Mesothelial cell of epicardium (in vitro differentiated cells): ENCODE data around the gene COL23A1. TPM values are rescaled to one million over a fixed set of nuclear protein-coding genes. Genes with fewer than 3 reads are reported as not detected.

Experiments
- DNase-seq, 2 experiments: peaks; one replicate each; pipeline ENCODE4 v3.0.0; 2021; ENCODE audit warnings: low spot score in 2 of 2; ENCODE audit not compliant: unreplicated experiment in 2 of 2
- H3K27ac Mint-ChIP-seq: 2 replicates; pipeline ENCODE4 v1.8.0; 2021; ENCODE audit warnings: mixed read lengths
- H3K27me3 Mint-ChIP-seq: 2 replicates; pipeline ENCODE4 v1.8.0; 2021; ENCODE audit warnings: low read depth, mixed read lengths
- H3K36me3 Mint-ChIP-seq: 2 replicates; pipeline ENCODE4 v1.8.0; 2021; ENCODE audit warnings: mixed read lengths
- H3K4me1 Mint-ChIP-seq: 2 replicates; pipeline ENCODE4 v1.8.0; 2021; ENCODE audit warnings: mixed read lengths
- H3K4me3 Mint-ChIP-seq: 2 replicates; pipeline ENCODE4 v1.8.0; 2021; ENCODE audit warnings: mild to moderate bottlenecking, moderate library complexity, mixed read lengths
- H3K9me3 Mint-ChIP-seq: 2 replicates; pipeline ENCODE4 v1.8.0; 2021; ENCODE audit warnings: mixed read lengths
- total RNA-seq: library from RNA; stranded (reverse); gene quantifications from 3 replicates; pipeline ENCODE4 v1.2.1, GENCODE V29; 2021
- TF ChIP-seq, protein P1 (sequence below): fragments of 200-600 bp; sonication (generic); IDR thresholded peaks from one replicate; pipeline ENCODE4 v1.5.0; 2021; ENCODE audit warnings: antibody characterized with exemption; ENCODE audit not compliant: unreplicated experiment

Gene COL23A1
- total RNA-seq, 1 donor from 2014 or later: 13.6 TPM

DNA sequence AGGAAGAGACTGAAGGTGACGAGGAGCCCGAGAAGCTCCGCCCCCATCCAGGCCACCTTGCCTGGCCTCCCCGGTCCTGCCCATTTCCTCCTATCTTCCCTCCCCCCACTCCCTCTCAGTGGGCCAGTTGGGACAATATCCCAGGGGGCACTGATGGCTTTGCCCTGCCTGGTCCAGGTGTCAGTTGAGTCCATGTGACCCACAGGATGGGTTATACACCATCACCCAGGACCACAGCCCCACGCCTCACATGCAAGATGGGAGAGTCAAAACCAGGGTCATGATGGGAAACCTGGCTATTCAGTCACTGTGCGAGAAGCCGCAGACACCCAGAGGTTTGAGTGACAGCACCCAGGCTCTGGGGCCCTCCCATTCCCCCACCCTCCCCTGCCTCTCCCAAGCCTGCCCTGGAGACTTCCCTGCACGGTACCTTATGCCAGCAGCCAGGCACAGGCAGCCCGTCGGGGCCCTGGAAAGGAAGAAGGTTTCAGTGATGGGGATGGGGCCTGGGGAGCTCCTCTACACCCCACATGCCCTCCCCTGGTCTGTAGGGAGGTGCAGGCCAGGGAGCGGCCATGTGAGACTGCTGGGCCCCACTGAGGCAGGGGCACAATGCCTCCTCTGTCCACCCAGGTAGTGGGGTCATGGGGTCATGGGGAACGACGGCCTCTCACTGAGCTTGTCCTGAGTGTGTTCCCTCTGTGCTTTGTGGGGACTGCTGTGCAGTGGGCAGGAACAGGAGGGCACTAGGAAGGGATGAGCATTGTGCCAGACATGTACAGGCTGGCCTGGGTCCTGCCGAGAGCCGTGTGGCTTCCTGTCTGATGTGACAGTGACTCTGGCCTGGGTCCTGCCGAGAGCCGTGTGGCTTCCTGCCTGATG is 351.2 kb downstream of the COL23A1 start:
- no peak for DNase-seq
- Mint-ChIP-seq H3K27me3 (no peaks in the 10 kb centered on the region), H3K4me3 (no peak overlapping the region), H3K36me3 (no peaks in the 10 kb centered on the region), H3K9me3 (no peaks in the 10 kb centered on the region), H3K27ac (no peak overlapping the region), H3K4me1 (peaks cover 2% of the 10 kb centered on the region)
- TF ChIP-seq, protein P1, sequence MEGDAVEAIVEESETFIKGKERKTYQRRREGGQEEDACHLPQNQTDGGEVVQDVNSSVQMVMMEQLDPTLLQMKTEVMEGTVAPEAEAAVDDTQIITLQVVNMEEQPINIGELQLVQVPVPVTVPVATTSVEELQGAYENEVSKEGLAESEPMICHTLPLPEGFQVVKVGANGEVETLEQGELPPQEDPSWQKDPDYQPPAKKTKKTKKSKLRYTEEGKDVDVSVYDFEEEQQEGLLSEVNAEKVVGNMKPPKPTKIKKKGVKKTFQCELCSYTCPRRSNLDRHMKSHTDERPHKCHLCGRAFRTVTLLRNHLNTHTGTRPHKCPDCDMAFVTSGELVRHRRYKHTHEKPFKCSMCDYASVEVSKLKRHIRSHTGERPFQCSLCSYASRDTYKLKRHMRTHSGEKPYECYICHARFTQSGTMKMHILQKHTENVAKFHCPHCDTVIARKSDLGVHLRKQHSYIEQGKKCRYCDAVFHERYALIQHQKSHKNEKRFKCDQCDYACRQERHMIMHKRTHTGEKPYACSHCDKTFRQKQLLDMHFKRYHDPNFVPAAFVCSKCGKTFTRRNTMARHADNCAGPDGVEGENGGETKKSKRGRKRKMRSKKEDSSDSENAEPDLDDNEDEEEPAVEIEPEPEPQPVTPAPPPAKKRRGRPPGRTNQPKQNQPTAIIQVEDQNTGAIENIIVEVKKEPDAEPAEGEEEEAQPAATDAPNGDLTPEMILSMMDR: no peak

DNA sequence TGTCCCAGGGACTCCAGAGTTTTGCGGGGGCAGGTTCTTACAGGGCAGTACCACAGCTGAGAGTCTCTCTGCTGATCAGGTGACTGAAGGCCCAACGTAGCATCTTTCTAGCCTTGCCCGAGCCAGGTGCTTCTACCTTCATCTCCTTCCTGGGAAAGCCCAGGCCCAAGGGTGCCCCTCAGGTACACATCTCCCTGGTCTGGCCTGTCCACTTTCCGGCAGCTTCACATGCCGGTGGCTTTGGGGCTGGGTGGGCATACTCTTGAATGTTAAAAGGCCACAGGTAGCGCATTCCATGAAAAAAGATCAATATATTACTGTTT is 351.9 kb downstream of the COL23A1 start:
- Mint-ChIP-seq H3K27ac (no peak overlapping the region), H3K4me1 (peaks cover 4% of the 10 kb centered on the region), H3K27me3 (no peaks in the 10 kb centered on the region), H3K4me3 (no peak overlapping the region), H3K9me3 (no peaks in the 10 kb centered on the region), H3K36me3 (no peaks in the 10 kb centered on the region)
- TF ChIP-seq, protein P1: no peak
- no peak for DNase-seq

DNA sequence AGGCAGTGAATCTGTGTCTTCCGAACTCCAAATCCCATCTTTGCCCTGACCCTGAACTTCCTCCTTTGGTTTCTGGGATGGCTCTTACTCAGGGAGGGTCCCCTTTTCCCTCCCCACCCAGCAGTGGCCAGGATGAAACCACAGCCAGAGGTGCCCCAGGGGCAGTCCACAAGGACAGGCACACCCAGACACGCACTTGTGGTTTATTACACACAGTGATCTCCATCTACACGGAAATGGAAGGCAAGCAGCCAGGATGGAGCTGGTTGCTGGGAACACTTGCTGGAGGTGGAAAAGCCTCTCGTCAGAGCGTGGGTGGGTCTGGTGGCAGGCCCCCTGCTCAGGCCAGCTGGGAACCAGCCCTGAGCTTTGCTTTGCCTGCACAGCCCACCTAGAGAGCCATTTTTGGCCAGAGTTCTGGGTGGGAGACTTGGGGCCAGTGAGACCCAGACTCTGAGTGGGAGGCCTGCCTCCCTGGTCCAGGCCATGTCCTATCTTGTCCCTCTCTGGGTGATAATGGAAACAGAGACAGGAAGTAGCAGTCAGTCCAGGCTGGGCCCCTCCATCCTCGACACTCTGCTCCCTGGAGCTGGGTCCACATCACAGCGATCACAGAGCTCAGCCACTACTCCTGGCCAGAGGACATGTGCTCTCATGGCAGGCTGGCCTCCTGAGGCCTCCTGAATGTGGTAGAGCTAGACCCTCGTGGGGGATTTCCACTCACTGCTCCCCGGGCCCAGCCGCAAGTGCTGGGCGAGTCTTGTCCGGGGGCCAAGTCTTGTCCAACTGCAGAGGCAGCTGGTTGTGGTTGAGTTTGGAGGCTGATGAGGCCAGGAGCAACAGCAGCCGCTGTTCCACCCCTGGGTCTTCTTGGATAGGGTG is 352.5 kb downstream of the COL23A1 start:
- TF ChIP-seq, protein P1: no peak
- Mint-ChIP-seq H3K4me3 (no peak overlapping the region), H3K27ac (no peak overlapping the region), H3K9me3 (no peaks in the 10 kb centered on the region), H3K36me3 (no peaks in the 10 kb centered on the region), H3K27me3 (no peaks in the 10 kb centered on the region), H3K4me1 (peaks cover 8% of the 10 kb centered on the region)
- no peak for DNase-seq

DNA sequence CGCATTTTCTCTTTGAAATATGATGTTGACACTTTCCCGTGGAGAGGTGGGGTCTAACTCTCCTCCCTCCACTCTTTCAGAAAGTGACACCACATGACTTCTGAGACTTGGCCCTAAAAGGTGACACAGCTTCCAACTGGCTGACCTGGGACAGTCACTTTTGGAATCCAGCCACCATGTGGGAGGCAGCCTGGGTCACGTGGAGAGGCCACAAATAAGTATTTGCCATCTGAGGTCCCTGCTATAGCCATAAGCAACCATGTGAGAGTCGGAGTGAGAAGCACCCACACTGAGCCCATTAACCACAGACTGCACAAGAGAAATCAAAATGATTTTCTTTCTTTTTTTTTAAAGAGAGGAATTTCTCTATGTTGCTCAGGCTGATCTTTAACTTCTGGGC is 353.5 kb downstream of the COL23A1 start:
- no peak overlapping the region for H3K27ac Mint-ChIP-seq
- H3K27me3 Mint-ChIP-seq: no peaks in the 10 kb centered on the region
- H3K36me3 Mint-ChIP-seq: no peaks in the 10 kb centered on the region
- no peaks in the 10 kb centered on the region for H3K9me3 Mint-ChIP-seq
- TF ChIP-seq, protein P1: no peak
- no peak overlapping the region for H3K4me3 Mint-ChIP-seq
- H3K4me1 Mint-ChIP-seq: peaks cover 11% of the 10 kb centered on the region
- no peak for DNase-seq

DNA sequence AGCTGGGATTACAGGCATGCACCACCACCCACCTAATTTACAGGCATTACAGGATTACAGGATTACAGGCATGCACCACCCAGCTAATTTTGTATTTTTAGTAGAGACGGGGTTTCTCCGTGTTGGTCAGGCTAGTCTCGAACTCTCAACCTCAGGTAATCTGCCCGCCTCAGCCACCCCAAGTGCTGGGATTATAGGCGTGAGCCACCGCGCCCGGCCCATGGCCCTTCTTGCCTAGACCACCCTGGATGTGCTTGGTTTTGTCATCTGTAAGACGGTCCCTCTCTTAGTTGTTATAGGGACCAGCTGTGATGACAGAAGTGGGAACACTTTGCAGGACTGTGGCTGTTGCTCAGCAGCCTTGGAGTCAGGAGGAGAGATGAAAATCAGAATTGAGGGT is 354.1 kb downstream of the COL23A1 start:
- Mint-ChIP-seq H3K27ac (no peak overlapping the region), H3K36me3 (peaks cover 2% of the 10 kb centered on the region), H3K4me3 (no peak overlapping the region), H3K4me1 (peaks cover 16% of the 10 kb centered on the region), H3K9me3 (no peaks in the 10 kb centered on the region), H3K27me3 (no peaks in the 10 kb centered on the region)
- DNase-seq: no peak
- TF ChIP-seq, protein P1: no peak
